A549 (cell line): Measurements from ENCODE around the gene BCL2. TPM values are rescaled to one million over a fixed set of nuclear protein-coding genes. Genes with fewer than 3 reads are reported as not detected.

Source experiments
- ATAC-seq, 2 experiments: fragments of 200-7000 bp in 1 of 2; fragments of >200 bp in 1 of 2; cut with Nextera tagmentation in 1 of 2; cut with Tn5 transposase in 1 of 2; 3 replicates each; pipeline versions ENCODE4 v1.8.0 to v1.9.1; 2018 to 2020; ENCODE audit warnings: mild to moderate bottlenecking in 1 of 2, moderate library complexity in 1 of 2
- CTCF ChIA-PET: fragments of 300-600 bp; sonication (Branson Sonifier 250); formaldehyde crosslinking; extraction: SDS; loops from one replicate; lab custom pipeline; 2021; ENCODE audit warnings: antibody characterized with exemption, inconsistent platforms; lab: Yijun Ruan, JAX
- POLR2A ChIA-PET: fragments of 350-600 bp; formaldehyde crosslinking; extraction: SDS; loops from one replicate; lab custom pipeline; 2021; ENCODE audit warnings: antibody characterized with exemption, inconsistent platforms; lab: Yijun Ruan, JAX
- DNase-seq, 2 experiments: peaks; one replicate each; pipeline versions ENCODE4 v3.0.0 to v3.0.0-alpha.2; 2011 to 2016; ENCODE audit warnings: low read depth in 1 of 2, low spot score in 1 of 2
- FAIRE-seq: peaks from 2 replicates; lab custom pipeline; 2011; peaks lifted over from hg19 to GRCh38; lab: Jason Lieb, UNC
- H3K27ac ChIP-seq, 2 experiments: fragments of >200 bp; sonication (Bioruptor Twin); formaldehyde crosslinking; 3 replicates each; pipeline ENCODE4 v1.5.1; 2016 to 2017
- H3K4me1 ChIP-seq: fragments of >200 bp; sonication (Bioruptor Twin); formaldehyde crosslinking; 3 replicates; pipeline ENCODE4 v1.6.1; 2016
- H3K4me2 ChIP-seq: fragments of >200 bp; sonication (Bioruptor Twin); formaldehyde crosslinking; 3 replicates; pipeline ENCODE4 v1.6.1; 2016
- H3K4me3 ChIP-seq: fragments of >200 bp; sonication (Bioruptor Twin); formaldehyde crosslinking; 3 replicates; pipeline ENCODE4 v1.5.1; 2016
- H3K9me3 ChIP-seq: fragments of >200 bp; sonication (Bioruptor Twin); formaldehyde crosslinking; 3 replicates; pipeline ENCODE4 v1.6.1; 2016
- BHLHE40 ChIP-seq: IDR thresholded peaks from 2 replicates; pipeline ENCODE4 v1.6.1; 2012; ENCODE audit warnings: low read depth, low read length, inconsistent platforms
- CBX8 ChIP-seq: fragments of 200-600 bp; sonication (generic); IDR thresholded peaks from 2 replicates; pipeline ENCODE4 v1.6.1; 2016
- CEBPB ChIP-seq, 2 experiments: fragments of >200 bp in 1 of 2; sonication (Bioruptor Twin) in 1 of 2; formaldehyde crosslinking in 1 of 2; IDR thresholded peaks; 2 replicates each; pipeline ENCODE4 v1.6.1; 2012 to 2016
- CHD2 ChIP-seq: fragments of 150-350 bp; IDR thresholded peaks from 2 replicates; pipeline ENCODE4 v1.6.1; 2014; ENCODE audit warnings: low read length; ENCODE audit not compliant: partially characterized antibody
- EHF ChIP-seq: fragments of 250-450 bp; sonication (Bioruptor Pico); IDR thresholded peaks from 2 replicates; pipeline ENCODE4 v1.5.0; 2020; ENCODE audit warnings: mild to moderate bottlenecking
- EHMT2 ChIP-seq: fragments of 200-600 bp; sonication (generic); IDR thresholded peaks from 2 replicates; pipeline ENCODE4 v1.6.1; 2016; ENCODE audit warnings: antibody characterized with exemption, low read depth, mild to moderate bottlenecking, moderate library complexity
- FOSL2 ChIP-seq, 2 experiments: fragments of 450-650 bp in 1 of 2; fragments of >200 bp in 1 of 2; sonication (Bioruptor Twin) in 1 of 2; formaldehyde crosslinking; IDR thresholded peaks; 2 replicates each; pipeline versions ENCODE4 v1.5.0 to v1.6.1; 2016 to 2020; ENCODE audit warnings: mild to moderate bottlenecking in 1 of 2, moderate library complexity in 1 of 2
- GATA3 ChIP-seq: IDR thresholded peaks from 2 replicates; pipeline ENCODE4 v1.6.1; 2012; ENCODE audit warnings: borderline replicate concordance
- HES2 ChIP-seq: fragments of >200 bp; sonication (Bioruptor Twin); formaldehyde crosslinking; IDR thresholded peaks from 2 replicates; pipeline ENCODE4 v1.6.1; 2016
- HOXB5 ChIP-seq: fragments of 250-450 bp; sonication (Bioruptor Pico); IDR thresholded peaks from 2 replicates; pipeline ENCODE4 v1.5.0; 2020; ENCODE audit warnings: mild to moderate bottlenecking, moderate library complexity
- JUNB ChIP-seq: fragments of >200 bp; sonication (Bioruptor Twin); formaldehyde crosslinking; IDR thresholded peaks from 2 replicates; pipeline ENCODE4 v1.6.1; 2016
- KDM1A ChIP-seq: fragments of 200-600 bp; sonication (generic); IDR thresholded peaks from 2 replicates; pipeline ENCODE4 v1.6.1; 2016; ENCODE audit warnings: low read depth, mild to moderate bottlenecking
- MAFK ChIP-seq: fragments of 450-650 bp; IDR thresholded peaks from 2 replicates; pipeline ENCODE4 v1.6.1; 2014; ENCODE audit not compliant: partially characterized antibody
- MAZ ChIP-seq: fragments of 150-350 bp; IDR thresholded peaks from 2 replicates; pipeline ENCODE4 v1.6.1; 2014; ENCODE audit warnings: antibody characterized with exemption, low read depth, low read length, borderline replicate concordance
- NR3C1 ChIP-seq: fragments of >200 bp; sonication (Bioruptor Twin); formaldehyde crosslinking; IDR thresholded peaks from 3 replicates; pipeline ENCODE4 v1.6.1; 2017
- POLR2A ChIP-seq: IDR thresholded peaks from 2 replicates; pipeline ENCODE4 v1.6.1; 2012; ENCODE audit warnings: mild to moderate bottlenecking, low read length
- POLR2AphosphoS2 ChIP-seq: conservative IDR thresholded peaks from 2 replicates; pipeline ENCODE4 v1.6.1; 2012; ENCODE audit warnings: low read length, improper control_type of control experiment, inconsistent platforms
- RCOR1 ChIP-seq: fragments of 150-350 bp; IDR thresholded peaks from 2 replicates; pipeline ENCODE4 v1.6.1; 2014; ENCODE audit warnings: antibody characterized with exemption, low read length, low read depth
- TFCP2L1 ChIP-seq: fragments of 250-450 bp; sonication (Bioruptor Pico); IDR thresholded peaks from 2 replicates; pipeline ENCODE4 v1.5.0; 2021; ENCODE audit warnings: mild to moderate bottlenecking
- ZNF302 ChIP-seq: fragments of 250-450 bp; sonication (Bioruptor Pico); IDR thresholded peaks from 2 replicates; pipeline ENCODE4 v1.9.0; 2021; ENCODE audit warnings: inconsistent platforms, mild to moderate bottlenecking, moderate library complexity
- ZSCAN20 ChIP-seq: fragments of 250-450 bp; sonication (Bioruptor Pico); IDR thresholded peaks from 2 replicates; pipeline ENCODE4 v1.8.0; 2022; ENCODE audit warnings: mild to moderate bottlenecking, moderate library complexity
- WGBS: methylation state at CpG from one replicate; pipeline ENCODE4 v1.1.6; 2017; ENCODE audit errors: missing lambda C conversion rate; 5-methylcytosine and 5-hydroxymethylcytosine counted together
- polyA plus RNA-seq, 4 experiments: library from polyadenylated mRNA; depleted of rRNA in 3 of 4; stranded (reverse); fragments of >200 nt; fragmentation: RNase III in 1 of 4; extraction: RNeasy Plus Mini Kit Qiagen cat#74134 plus additional on column Dnase treatment in 1 of 4; gene quantifications; 2 replicates in 3 of 4; 3 replicates in 1 of 4; pipeline ENCODE4 v1.2.3, GENCODE V29; 2011 to 2017
- TF ChIP-seq, protein P1 (sequence below): fragments of >200 bp; sonication (Bioruptor Twin); formaldehyde crosslinking; IDR thresholded peaks from 3 replicates; pipeline ENCODE4 v1.5.1; 2016

Gene BCL2
- polyA plus RNA-seq, 2 of the 4 experiments (the other 2 are of a cell fraction): 0.50 to 0.61 TPM

- H3K4me3 ChIP-seq: no peak overlapping the region
- 33% methylated on average over 5 of the region's 6 CpGs for WGBS
- no peak for TF ChIP-seq EHF
- no peak for TF ChIP-seq KDM1A
- no peak for TF ChIP-seq BHLHE40
- no peak for TF ChIP-seq MAFK
- no peak for TF ChIP-seq GATA3
- no peak for TF ChIP-seq FOSL2 (IDR thresholded peaks at IDR 0.05)
- TF ChIP-seq FOSL2 (CRISPR knock-in tag; IDR thresholded peaks at IDR 0.05): no peak
- no peak for FAIRE-seq
- H3K4me1 ChIP-seq: no peaks in the 10 kb centered on the region
- no peak overlapping the region for H3K27ac ChIP-seq
- H3K4me2 ChIP-seq: no peak overlapping the region
- POLR2A ChIA-PET: no interaction called here
- no peak for DNase-seq
- no peak for ATAC-seq
- no peaks in the 10 kb centered on the region for H3K9me3 ChIP-seq
- CTCF ChIA-PET: no interaction called here
Measured at GRCh38 chr18:63225434-63225833, 94.1 kb downstream of the BCL2 start.

- DNase-seq (no peak), FAIRE-seq (no peak), ATAC-seq (no peak)
- 75% methylated on average over 2 of the region's 2 CpGs for WGBS
- H3K9me3 ChIP-seq: no peaks in the 10 kb centered on the region
- ChIA-PET POLR2A (no interaction called here), CTCF (no interaction called here)
- H3K4me2 ChIP-seq: no peak overlapping the region
- no peak overlapping the region for H3K4me3 ChIP-seq
- no peak overlapping the region for H3K27ac ChIP-seq
- TF ChIP-seq ZSCAN20 (CRISPR knock-in tag): no peak
- TF ChIP-seq CEBPB (IDR thresholded peaks at IDR 0.05): no peak
- TF ChIP-seq NR3C1: no peak
- TF ChIP-seq, protein P1, sequence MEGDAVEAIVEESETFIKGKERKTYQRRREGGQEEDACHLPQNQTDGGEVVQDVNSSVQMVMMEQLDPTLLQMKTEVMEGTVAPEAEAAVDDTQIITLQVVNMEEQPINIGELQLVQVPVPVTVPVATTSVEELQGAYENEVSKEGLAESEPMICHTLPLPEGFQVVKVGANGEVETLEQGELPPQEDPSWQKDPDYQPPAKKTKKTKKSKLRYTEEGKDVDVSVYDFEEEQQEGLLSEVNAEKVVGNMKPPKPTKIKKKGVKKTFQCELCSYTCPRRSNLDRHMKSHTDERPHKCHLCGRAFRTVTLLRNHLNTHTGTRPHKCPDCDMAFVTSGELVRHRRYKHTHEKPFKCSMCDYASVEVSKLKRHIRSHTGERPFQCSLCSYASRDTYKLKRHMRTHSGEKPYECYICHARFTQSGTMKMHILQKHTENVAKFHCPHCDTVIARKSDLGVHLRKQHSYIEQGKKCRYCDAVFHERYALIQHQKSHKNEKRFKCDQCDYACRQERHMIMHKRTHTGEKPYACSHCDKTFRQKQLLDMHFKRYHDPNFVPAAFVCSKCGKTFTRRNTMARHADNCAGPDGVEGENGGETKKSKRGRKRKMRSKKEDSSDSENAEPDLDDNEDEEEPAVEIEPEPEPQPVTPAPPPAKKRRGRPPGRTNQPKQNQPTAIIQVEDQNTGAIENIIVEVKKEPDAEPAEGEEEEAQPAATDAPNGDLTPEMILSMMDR: no peak
- no peak for TF ChIP-seq MAFK
- TF ChIP-seq CBX8: no peak
- TF ChIP-seq EHF: no peak
- no peak for TF ChIP-seq JUNB
- no peak for TF ChIP-seq EHMT2
- TF ChIP-seq RCOR1: no peak
- no peak for TF ChIP-seq ZNF302 (CRISPR knock-in tag)
- no peak for TF ChIP-seq GATA3
- TF ChIP-seq HOXB5: no peak
- TF ChIP-seq POLR2A: no peak
- no peak for TF ChIP-seq TFCP2L1 (CRISPR knock-in tag)
- H3K4me1 ChIP-seq: no peaks in the 10 kb centered on the region
Measured at GRCh38 chr18:63224630-63225029, 94.9 kb downstream of the BCL2 start.

- ChIA-PET CTCF (no interaction called here), POLR2A (no interaction called here)
- TF ChIP-seq CHD2: no peak
- TF ChIP-seq MAZ: no peak
- TF ChIP-seq EHMT2: no peak
- TF ChIP-seq KDM1A: no peak
- no peak for TF ChIP-seq HES2
- H3K9me3 ChIP-seq: no peaks in the 10 kb centered on the region
- H3K4me3 ChIP-seq: no peak overlapping the region
- ATAC-seq (no peak), FAIRE-seq (no peak), DNase-seq (no peak)
- no peak overlapping the region for H3K4me2 ChIP-seq
- H3K27ac ChIP-seq: no peak overlapping the region
- no peaks in the 10 kb centered on the region for H3K4me1 ChIP-seq
- 79% methylated on average over 2 of the region's 2 CpGs for WGBS
Measured at GRCh38 chr18:63223837-63224236, 95.7 kb downstream of the BCL2 start.

GRCh38 chr18:63220903-63221302 lies 98.7 kb downstream of the BCL2 start:
- ChIA-PET CTCF (no interaction called here), POLR2A (no interaction called here)
- no peak overlapping the region for H3K4me2 ChIP-seq
- no peak for ATAC-seq
- no peak overlapping the region for H3K4me3 ChIP-seq
- 4% methylated on average over 2 of the region's 2 CpGs for WGBS
- no peaks in the 10 kb centered on the region for H3K9me3 ChIP-seq
- FAIRE-seq: no peak
- TF ChIP-seq MAZ: no peak
- no peak for TF ChIP-seq POLR2AphosphoS2
- DNase-seq: no peak
- H3K27ac ChIP-seq: no peak overlapping the region
- no peaks in the 10 kb centered on the region for H3K4me1 ChIP-seq
